ENCODE results near the gene TCFL5. TPM values are rescaled to one million over a fixed set of nuclear protein-coding genes. Genes with fewer than 3 reads are reported as not detected.

The TCFL5 gene
- total RNA-seq, 4 donors from 2014 or later, result 2.6 to 6.6 (median 5.0) TPM

DNA sequence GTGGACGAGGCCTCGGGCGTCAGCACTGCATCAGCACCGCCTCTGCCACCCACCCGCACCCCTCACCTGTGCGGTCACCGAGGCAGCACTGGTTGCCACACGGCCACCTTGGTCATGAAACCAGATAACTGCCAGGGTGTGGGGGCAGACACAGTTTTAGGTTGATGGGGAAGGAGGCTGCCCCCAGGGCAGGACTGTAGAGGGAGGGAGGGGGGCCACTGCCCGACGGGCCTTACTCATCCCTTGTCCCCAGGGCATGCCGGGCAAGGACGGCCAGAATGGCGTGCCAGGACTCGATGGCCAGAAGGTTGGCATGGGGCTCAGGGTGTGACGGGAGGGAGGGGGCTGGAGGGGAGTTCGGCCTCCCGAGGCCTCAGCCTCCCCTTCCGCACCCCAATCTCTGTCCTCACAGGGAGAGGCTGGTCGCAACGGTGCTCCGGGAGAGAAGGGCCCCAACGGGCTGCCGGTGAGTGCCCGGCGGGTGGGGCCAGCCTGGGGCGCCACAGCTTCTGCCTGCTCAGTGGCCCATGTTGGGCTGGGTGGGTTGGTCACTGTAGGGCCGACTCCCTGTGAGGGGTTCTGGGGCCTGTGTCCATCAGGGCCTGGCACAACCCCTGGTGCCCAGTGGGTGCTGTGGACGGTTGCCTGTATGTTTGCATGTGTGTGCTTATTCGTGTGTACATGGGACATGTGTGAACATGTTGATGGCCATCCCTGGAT lies 33.0 kb downstream of the TCFL5 start:
- DNase-seq, result no peak
- H3K27me3 ChIP-seq, result no peaks in the 10 kb centered on the region
- H3K4me1 ChIP-seq, result peaks cover 7 to 40% (median 25%) of the 10 kb centered on the region in 4 donors
- H3K9me3 ChIP-seq, result no peaks in the 10 kb centered on the region
- no peak overlapping the region for H3K4me3 ChIP-seq
- no peak overlapping the region for H3K27ac ChIP-seq
- TF ChIP-seq, protein P1, sequence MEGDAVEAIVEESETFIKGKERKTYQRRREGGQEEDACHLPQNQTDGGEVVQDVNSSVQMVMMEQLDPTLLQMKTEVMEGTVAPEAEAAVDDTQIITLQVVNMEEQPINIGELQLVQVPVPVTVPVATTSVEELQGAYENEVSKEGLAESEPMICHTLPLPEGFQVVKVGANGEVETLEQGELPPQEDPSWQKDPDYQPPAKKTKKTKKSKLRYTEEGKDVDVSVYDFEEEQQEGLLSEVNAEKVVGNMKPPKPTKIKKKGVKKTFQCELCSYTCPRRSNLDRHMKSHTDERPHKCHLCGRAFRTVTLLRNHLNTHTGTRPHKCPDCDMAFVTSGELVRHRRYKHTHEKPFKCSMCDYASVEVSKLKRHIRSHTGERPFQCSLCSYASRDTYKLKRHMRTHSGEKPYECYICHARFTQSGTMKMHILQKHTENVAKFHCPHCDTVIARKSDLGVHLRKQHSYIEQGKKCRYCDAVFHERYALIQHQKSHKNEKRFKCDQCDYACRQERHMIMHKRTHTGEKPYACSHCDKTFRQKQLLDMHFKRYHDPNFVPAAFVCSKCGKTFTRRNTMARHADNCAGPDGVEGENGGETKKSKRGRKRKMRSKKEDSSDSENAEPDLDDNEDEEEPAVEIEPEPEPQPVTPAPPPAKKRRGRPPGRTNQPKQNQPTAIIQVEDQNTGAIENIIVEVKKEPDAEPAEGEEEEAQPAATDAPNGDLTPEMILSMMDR (IDR thresholded peaks at IDR 0.05), result no peak
- H3K36me3 ChIP-seq, result no peaks in the 10 kb centered on the region

DNA sequence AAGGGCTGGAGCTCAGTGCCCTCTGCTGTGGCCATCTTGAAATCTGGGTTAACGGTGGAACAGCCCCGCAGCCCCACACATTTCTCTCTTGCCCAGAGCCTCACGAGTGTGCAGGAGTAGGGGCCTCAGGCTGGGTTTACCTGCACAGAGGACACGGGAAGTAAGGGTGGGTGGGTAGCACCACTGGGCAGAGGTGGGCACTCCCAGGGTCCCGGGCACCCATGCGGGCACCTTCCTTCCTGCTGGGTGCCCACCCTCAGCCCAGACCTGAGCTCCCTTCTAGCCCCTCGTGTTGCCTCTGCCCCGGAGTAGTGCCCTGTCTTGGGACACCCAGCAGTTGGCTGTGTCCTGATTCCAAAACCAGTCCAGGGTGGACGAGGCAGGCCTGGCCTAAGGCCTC lies 33.6 kb downstream of the TCFL5 start:
- no peaks in the 10 kb centered on the region for H3K9me3 ChIP-seq
- no peaks in the 10 kb centered on the region for H3K36me3 ChIP-seq
- DNase-seq, result no peak
- H3K4me1 ChIP-seq, result peaks cover 7 to 36% (median 25%) of the 10 kb centered on the region in 4 donors
- TF ChIP-seq POLR2A (IDR thresholded peaks at IDR 0.05), result no peak
- TF ChIP-seq, protein P1 (IDR thresholded peaks at IDR 0.05), result no peak
- no peak overlapping the region for H3K27ac ChIP-seq
- no peaks in the 10 kb centered on the region for H3K27me3 ChIP-seq
- no peak overlapping the region for H3K4me3 ChIP-seq

DNA sequence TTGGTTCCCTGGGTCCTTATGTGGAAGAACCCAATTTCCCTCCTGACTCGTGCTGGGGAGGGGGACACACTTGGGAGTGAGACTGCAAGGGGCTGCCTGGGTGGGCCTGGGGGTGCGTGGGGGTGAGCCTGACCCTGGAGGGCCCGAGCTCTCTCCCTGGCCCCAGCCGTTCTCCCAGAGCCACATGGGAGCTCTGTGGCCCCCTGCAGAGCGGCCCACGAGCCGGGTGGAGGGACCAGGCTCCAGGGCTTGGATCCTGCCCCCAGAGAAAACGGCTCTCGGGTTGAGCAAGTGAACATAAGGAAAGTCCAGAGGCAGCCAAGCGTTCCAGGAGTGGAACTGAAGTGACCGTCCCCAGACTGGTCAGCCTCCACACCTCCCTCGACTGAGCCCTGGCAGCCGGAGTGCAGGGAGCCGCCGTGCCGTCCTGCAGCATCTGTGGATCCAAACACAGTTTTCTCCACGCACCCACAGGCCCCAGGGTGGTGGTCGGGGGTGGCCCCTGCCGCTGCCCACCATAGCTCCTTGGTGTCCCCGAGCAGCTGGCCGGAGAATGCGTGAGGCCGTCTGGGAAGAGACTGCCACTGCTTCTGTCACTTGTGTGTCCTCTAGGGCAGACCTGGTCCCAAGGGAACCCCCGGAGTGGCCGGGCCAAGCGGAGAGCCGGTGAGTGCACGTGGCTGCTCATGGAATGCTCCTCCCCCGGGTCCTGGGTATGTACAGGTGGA lies 34.1 kb downstream of the TCFL5 start:
- Histone ChIP-seq H3K4me3 (no peak overlapping the region), H3K4me1 (peaks cover 5 to 30% (median 23%) of the 10 kb centered on the region in 4 donors), H3K9me3 (no peaks in the 10 kb centered on the region), H3K27me3 (no peaks in the 10 kb centered on the region), H3K36me3 (no peaks in the 10 kb centered on the region), H3K27ac (no peak overlapping the region)
- DNase-seq, result no peak
- TF ChIP-seq, protein P1 (IDR thresholded peaks at IDR 0.05), result no peak
- no peak for TF ChIP-seq POLR2A (IDR thresholded peaks at IDR 0.05)

DNA sequence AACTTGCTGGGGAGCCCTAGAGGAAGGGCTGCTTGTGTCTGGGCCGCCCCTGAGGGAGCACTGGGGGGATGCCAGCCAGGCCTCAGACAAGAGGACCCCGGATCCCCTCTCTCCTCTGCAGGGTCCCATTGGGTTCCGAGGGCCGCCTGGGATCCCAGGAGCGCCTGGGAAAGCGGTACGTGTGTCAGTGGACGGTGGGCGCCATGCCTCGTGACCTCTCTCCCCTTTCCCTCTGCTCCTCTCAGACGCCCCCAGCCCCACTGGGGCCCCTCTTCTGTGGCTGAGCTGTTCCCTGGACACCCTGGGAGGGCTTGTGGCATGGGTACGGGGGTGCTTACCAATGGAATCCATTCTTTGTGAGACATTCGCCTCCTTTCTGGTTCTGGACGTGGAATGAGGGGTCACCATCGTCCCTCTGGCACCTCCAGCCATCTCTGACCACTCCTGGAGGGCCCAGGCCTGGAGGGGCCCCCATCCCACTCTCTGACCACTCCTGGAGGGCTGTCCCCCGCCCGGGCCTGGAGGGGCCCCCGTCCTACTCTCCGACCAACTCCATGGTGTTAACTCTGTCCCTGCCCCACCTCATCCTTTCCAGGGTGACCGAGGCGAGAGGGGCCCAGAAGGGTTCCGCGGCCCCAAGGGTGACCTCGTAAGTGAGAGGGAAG lies 34.8 kb downstream of the TCFL5 start:
- H3K4me1 ChIP-seq, result peaks cover 5 to 23% (median 17%) of the 10 kb centered on the region in 4 donors
- no peaks in the 10 kb centered on the region for H3K27me3 ChIP-seq
- no peaks in the 10 kb centered on the region for H3K9me3 ChIP-seq
- H3K4me3 ChIP-seq, result no peak overlapping the region
- peak overlapping the region in 1 of 4 donors; percentile 70 for H3K27ac ChIP-seq
- no peaks in the 10 kb centered on the region for H3K36me3 ChIP-seq
- no peak for DNase-seq
- TF ChIP-seq, protein P1 (IDR thresholded peaks at IDR 0.05), result no peak

DNA sequence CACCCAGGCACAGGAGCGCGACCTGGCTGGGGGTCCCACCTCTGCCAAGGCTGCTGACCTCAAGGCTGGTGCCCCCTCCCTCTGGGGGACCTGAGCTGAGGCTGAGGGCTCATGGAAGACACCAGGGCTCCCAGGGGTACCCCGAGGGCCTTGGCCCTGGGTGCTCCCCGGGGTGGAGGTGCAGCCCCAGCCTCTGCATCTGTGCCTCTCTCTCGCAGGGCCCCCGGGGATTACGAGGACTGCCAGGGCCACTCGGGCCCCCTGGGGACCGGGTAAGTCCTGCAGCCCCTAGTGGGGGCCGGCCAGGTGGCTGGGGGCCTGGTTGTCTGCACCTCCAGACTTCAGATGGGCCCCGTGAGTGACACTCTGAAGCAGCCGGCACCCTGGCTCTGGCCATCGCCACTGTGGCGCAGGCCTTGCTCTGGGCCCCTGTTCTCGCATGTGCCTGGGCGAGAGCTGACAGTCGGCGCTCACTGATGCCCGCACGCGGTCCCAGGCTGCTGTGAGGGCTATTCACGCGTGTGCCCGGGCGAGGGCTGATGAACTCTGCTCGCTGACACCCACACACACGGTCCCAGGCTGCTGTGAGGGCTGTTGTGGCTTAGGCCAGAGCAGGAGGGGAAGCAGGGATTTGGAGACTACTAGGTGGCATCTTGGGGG lies 35.5 kb downstream of the TCFL5 start:
- Histone ChIP-seq H3K27me3 (no peaks in the 10 kb centered on the region), H3K9me3 (no peaks in the 10 kb centered on the region), H3K36me3 (no peaks in the 10 kb centered on the region), H3K4me1 (peaks cover 5 to 17% (median 13%) of the 10 kb centered on the region in 4 donors), H3K27ac (peak overlapping the region in 2 of 4 donors; percentile 70 to 90), H3K4me3 (no peak overlapping the region)
- DNase-seq, result peak in 1 of 3 donors; percentile 40
- TF ChIP-seq, protein P1 (IDR thresholded peaks at IDR 0.05), result no peak
- no peak for TF ChIP-seq POLR2A (IDR thresholded peaks at IDR 0.05)

Data from Peyer's patch (tissue), 4 donors.